A549 (cell line): ENCODE measurements around the gene BCR.

Experiments used
- CTCF ChIP-seq: fragments of >200 bp; sonication (Bioruptor Twin); formaldehyde crosslinking; IDR thresholded peaks from 3 replicates; pipeline ENCODE4 v1.5.1; 2016
- EHF ChIP-seq: fragments of 250-450 bp; sonication (Bioruptor Pico); IDR thresholded peaks from 2 replicates; pipeline ENCODE4 v1.5.0; 2020; ENCODE audit warnings: mild to moderate bottlenecking
- KDM1A ChIP-seq: fragments of 200-600 bp; sonication (generic); IDR thresholded peaks from 2 replicates; pipeline ENCODE4 v1.6.1; 2016; ENCODE audit warnings: low read depth, mild to moderate bottlenecking
- MAX ChIP-seq: IDR thresholded peaks from 2 replicates; pipeline ENCODE4 v1.6.1; 2012
- RFX5 ChIP-seq: fragments of 450-650 bp; IDR thresholded peaks from 2 replicates; pipeline ENCODE4 v1.7.1; 2014; ENCODE audit warnings: antibody characterized with exemption, mild to moderate bottlenecking, moderate library complexity
- USF2 ChIP-seq: fragments of 450-650 bp; IDR thresholded peaks from 2 replicates; pipeline ENCODE4 v1.6.1; 2014; ENCODE audit warnings: antibody characterized with exemption

DNA sequence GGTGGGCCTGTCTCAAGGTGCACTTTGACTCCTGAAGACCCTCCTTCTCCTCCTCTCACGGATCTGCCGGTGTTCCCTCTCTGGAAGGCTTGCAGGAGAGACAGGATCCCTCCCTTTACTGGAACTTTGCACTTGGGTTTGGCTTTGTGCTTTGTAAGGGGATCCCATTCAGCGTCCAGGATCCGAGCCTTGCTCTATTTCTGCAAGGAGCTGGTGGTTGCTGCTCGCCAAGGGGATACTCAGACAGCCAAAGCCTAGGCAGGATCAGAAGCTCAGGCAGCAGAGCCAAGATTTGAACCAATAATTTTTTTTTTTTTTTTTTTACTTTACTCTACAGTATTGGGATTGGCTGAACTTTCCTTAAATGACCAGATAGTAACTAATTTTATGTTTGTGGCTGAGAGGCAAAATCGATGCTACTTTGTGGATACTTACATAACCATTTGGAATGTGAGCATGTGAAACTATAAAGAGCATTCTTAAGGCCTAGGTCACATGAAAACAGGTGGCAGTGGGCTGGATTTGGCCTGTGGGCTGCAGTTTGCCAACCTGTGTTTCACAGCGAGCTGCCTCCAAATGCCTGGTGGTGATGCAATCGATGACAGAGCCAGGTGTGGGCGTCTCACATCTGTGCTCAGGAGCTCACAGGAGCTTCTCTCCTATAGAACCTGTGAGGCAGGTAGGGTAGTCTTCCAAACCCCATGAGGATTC is 25.2 kb downstream of the BCR start:
- TF ChIP-seq RFX5 (no peak), CTCF (no peak), KDM1A (no peak), USF2 (no peak), EHF (CRISPR knock-in tag) (no peak), MAX (no peak)
